ENCODE data around the gene RASGRF1. TPM values are rescaled to one million over a fixed set of nuclear protein-coding genes. Genes with fewer than 3 reads are reported as not detected.
A peak's percentile ranks its signal among the peaks of the same experiment; 100 is the strongest.

Gene RASGRF1
- total and polyA plus RNA-seq, 2 experiments from 2014 or later: 0.05 to 0.24 TPM

DNA sequence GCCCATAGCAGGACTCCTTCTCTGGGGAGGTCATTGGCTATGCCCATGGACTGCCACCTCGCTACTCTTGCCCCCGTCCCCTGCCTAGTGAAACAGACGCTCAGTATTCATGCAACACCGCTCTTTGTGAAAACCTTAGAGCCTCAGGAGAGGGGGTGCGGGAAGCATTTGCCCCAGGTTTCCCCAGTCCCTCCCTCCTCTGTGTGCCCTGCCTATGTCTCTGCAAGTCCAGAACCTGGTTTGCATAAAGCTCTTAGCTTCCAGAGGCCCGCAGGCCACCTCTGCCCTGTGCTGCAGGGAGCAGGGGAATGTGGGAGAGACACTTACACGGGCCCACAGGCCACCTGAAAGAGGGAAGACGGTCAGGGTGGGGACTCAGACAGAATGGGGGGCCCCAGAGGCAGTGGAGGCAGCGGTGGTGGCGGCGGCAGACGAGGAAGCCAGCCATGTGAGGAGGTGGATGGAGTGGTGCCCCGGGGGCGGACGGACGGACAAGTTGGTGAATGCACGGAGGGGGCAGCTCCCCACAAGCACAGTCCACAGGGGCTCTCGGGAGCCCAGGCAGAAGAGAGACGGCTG is 111.9 kb downstream of the RASGRF1 start:
- Histone ChIP-seq H3K4me2 (no peak overlapping the region), H3F3A (replicated peaks; ENCODE audit: low read depth) (no peaks in the 10 kb centered on the region), H2AFZ (peak overlapping the region; percentile 92), H3K27me3 (ENCODE audit: insufficient read depth) (0 out of 2 replicates have a peak, but pooled peaks cover 5% of the 10 kb centered on the region), H3K79me2 (replicated peaks; ENCODE audit: insufficient read depth) (no peaks in the 10 kb centered on the region), H3K36me3 (ENCODE audit: insufficient read depth) (no peaks in the 10 kb centered on the region), H4K20me1 (replicated peaks; ENCODE audit: insufficient read depth) (no peaks in the 10 kb centered on the region), H3K4me3 (no peak overlapping the region), H3K9me2 (ENCODE audit: insufficient read depth) (no peaks in the 10 kb centered on the region), H3K4me1 (ENCODE audit: insufficient read depth) (no peaks in the 10 kb centered on the region), H3K27ac (ENCODE audit: low read depth) (no peak overlapping the region)
- H3K27ac Mint-ChIP-seq: no peak overlapping the region
- no peak overlapping the region for H3K4me3 Mint-ChIP-seq
- ATAC-seq (no peak), DNase-seq (ENCODE audit: low spot score) (no peak)
- peaks cover 14% of the 10 kb centered on the region for H3K4me1 Mint-ChIP-seq
- no peaks in the 10 kb centered on the region for H3K9me3 Mint-ChIP-seq
- H3K36me3 Mint-ChIP-seq (ENCODE audit: low read depth): no peaks in the 10 kb centered on the region
- H3K27me3 Mint-ChIP-seq (ENCODE audit: insufficient read depth, low read depth, poor library complexity): peaks cover 11% of the 10 kb centered on the region
- no peak for TF ChIP-seq ZNF114 (CRISPR knock-in tag; IDR thresholded peaks at IDR 0.05)
- no peak for TF ChIP-seq EZH2 (IDR thresholded peaks at IDR 0.05; ENCODE audit: low read depth, unreplicated experiment)
- TF ChIP-seq JUNB (IDR thresholded peaks at IDR 0.05; ENCODE audit: unreplicated experiment): no peak
- TF ChIP-seq POLR2AphosphoS5 (IDR thresholded peaks at IDR 0.05; ENCODE audit: low read depth): no peak
- TF ChIP-seq, protein P1, sequence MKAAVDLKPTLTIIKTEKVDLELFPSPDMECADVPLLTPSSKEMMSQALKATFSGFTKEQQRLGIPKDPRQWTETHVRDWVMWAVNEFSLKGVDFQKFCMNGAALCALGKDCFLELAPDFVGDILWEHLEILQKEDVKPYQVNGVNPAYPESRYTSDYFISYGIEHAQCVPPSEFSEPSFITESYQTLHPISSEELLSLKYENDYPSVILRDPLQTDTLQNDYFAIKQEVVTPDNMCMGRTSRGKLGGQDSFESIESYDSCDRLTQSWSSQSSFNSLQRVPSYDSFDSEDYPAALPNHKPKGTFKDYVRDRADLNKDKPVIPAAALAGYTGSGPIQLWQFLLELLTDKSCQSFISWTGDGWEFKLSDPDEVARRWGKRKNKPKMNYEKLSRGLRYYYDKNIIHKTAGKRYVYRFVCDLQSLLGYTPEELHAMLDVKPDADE (IDR thresholded peaks at IDR 0.05): no peak
- TF ChIP-seq, protein P2, sequence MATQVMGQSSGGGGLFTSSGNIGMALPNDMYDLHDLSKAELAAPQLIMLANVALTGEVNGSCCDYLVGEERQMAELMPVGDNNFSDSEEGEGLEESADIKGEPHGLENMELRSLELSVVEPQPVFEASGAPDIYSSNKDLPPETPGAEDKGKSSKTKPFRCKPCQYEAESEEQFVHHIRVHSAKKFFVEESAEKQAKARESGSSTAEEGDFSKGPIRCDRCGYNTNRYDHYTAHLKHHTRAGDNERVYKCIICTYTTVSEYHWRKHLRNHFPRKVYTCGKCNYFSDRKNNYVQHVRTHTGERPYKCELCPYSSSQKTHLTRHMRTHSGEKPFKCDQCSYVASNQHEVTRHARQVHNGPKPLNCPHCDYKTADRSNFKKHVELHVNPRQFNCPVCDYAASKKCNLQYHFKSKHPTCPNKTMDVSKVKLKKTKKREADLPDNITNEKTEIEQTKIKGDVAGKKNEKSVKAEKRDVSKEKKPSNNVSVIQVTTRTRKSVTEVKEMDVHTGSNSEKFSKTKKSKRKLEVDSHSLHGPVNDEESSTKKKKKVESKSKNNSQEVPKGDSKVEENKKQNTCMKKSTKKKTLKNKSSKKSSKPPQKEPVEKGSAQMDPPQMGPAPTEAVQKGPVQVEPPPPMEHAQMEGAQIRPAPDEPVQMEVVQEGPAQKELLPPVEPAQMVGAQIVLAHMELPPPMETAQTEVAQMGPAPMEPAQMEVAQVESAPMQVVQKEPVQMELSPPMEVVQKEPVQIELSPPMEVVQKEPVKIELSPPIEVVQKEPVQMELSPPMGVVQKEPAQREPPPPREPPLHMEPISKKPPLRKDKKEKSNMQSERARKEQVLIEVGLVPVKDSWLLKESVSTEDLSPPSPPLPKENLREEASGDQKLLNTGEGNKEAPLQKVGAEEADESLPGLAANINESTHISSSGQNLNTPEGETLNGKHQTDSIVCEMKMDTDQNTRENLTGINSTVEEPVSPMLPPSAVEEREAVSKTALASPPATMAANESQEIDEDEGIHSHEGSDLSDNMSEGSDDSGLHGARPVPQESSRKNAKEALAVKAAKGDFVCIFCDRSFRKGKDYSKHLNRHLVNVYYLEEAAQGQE (IDR thresholded peaks at IDR 0.05; ENCODE audit: unreplicated experiment): no peak
- TF ChIP-seq, protein P3, sequence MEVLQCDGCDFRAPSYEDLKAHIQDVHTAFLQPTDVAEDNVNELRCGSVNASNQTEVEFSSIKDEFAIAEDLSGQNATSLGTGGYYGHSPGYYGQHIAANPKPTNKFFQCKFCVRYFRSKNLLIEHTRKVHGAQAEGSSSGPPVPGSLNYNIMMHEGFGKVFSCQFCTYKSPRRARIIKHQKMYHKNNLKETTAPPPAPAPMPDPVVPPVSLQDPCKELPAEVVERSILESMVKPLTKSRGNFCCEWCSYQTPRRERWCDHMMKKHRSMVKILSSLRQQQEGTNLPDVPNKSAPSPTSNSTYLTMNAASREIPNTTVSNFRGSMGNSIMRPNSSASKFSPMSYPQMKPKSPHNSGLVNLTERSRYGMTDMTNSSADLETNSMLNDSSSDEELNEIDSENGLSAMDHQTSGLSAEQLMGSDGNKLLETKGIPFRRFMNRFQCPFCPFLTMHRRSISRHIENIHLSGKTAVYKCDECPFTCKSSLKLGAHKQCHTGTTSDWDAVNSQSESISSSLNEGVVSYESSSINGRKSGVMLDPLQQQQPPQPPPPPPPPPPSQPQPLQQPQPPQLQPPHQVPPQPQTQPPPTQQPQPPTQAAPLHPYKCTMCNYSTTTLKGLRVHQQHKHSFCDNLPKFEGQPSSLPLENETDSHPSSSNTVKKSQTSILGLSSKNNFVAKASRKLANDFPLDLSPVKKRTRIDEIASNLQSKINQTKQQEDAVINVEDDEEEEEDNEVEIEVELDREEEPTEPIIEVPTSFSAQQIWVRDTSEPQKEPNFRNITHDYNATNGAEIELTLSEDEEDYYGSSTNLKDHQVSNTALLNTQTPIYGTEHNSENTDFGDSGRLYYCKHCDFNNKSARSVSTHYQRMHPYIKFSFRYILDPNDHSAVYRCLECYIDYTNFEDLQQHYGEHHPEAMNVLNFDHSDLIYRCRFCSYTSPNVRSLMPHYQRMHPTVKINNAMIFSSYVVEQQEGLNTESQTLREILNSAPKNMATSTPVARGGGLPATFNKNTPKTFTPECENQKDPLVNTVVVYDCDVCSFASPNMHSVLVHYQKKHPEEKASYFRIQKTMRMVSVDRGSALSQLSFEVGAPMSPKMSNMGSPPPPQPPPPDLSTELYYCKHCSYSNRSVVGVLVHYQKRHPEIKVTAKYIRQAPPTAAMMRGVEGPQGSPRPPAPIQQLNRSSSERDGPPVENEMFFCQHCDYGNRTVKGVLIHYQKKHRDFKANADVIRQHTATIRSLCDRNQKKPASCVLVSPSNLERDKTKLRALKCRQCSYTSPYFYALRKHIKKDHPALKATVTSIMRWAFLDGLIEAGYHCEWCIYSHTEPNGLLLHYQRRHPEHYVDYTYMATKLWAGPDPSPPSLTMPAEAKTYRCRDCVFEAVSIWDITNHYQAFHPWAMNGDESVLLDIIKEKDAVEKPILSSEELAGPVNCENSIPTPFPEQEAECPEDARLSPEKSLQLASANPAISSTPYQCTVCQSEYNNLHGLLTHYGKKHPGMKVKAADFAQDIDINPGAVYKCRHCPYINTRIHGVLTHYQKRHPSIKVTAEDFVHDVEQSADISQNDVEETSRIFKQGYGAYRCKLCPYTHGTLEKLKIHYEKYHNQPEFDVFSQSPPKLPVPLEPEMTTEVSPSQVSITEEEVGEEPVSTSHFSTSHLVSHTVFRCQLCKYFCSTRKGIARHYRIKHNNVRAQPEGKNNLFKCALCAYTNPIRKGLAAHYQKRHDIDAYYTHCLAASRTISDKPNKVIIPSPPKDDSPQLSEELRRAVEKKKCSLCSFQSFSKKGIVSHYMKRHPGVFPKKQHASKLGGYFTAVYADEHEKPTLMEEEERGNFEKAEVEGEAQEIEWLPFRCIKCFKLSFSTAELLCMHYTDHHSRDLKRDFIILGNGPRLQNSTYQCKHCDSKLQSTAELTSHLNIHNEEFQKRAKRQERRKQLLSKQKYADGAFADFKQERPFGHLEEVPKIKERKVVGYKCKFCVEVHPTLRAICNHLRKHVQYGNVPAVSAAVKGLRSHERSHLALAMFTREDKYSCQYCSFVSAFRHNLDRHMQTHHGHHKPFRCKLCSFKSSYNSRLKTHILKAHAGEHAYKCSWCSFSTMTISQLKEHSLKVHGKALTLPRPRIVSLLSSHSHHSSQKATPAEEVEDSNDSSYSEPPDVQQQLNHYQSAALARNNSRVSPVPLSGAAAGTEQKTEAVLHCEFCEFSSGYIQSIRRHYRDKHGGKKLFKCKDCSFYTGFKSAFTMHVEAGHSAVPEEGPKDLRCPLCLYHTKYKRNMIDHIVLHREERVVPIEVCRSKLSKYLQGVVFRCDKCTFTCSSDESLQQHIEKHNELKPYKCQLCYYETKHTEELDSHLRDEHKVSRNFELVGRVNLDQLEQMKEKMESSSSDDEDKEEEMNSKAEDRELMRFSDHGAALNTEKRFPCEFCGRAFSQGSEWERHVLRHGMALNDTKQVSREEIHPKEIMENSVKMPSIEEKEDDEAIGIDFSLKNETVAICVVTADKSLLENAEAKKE (CRISPR knock-in tag; IDR thresholded peaks at IDR 0.05): no peak
- TF ChIP-seq NANOG (IDR thresholded peaks at IDR 0.05; ENCODE audit: borderline replicate concordance): no peak
- TF ChIP-seq ZNF331 (CRISPR knock-in tag; IDR thresholded peaks at IDR 0.05; ENCODE audit: low read depth): no peak
- TF ChIP-seq CREB1 (CRISPR knock-in tag; IDR thresholded peaks at IDR 0.05; ENCODE audit: low read depth): no peak
- no peak for TF ChIP-seq EZH2phosphoT487 (IDR thresholded peaks at IDR 0.05; ENCODE audit: unreplicated experiment)
- TF ChIP-seq, protein P4, sequence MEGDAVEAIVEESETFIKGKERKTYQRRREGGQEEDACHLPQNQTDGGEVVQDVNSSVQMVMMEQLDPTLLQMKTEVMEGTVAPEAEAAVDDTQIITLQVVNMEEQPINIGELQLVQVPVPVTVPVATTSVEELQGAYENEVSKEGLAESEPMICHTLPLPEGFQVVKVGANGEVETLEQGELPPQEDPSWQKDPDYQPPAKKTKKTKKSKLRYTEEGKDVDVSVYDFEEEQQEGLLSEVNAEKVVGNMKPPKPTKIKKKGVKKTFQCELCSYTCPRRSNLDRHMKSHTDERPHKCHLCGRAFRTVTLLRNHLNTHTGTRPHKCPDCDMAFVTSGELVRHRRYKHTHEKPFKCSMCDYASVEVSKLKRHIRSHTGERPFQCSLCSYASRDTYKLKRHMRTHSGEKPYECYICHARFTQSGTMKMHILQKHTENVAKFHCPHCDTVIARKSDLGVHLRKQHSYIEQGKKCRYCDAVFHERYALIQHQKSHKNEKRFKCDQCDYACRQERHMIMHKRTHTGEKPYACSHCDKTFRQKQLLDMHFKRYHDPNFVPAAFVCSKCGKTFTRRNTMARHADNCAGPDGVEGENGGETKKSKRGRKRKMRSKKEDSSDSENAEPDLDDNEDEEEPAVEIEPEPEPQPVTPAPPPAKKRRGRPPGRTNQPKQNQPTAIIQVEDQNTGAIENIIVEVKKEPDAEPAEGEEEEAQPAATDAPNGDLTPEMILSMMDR (conservative IDR thresholded peaks at IDR 0.05; ENCODE audit: low read depth in 2 of 2): no peak
- no peak for TF ChIP-seq STAT1 (IDR thresholded peaks at IDR 0.05; ENCODE audit: unreplicated experiment)

Data from GM23338 (cell line).